ENCODE data around the gene ZNF775.

The ZNF775 gene

GRCh38 chr7:150401424-150401790 lies 22.3 kb downstream of the ZNF775 start:
- Histone ChIP-seq H3K27me3 (peaks cover 16% of the 10 kb centered on the region), H3K4me1 (ENCODE audit: control insufficient read depth in 1 of 2, insufficient read depth in 1 of 2, low read depth in 1 of 2, low read length in 1 of 2) (peaks cover 10 to 14% of the 10 kb centered on the region in 2 experiments), H3K4me3 (ENCODE audit: low read depth in 1 of 2, low read length in 1 of 2) (no peak overlapping the region), H3K36me3 (peaks cover 29% of the 10 kb centered on the region), H3K27ac (no peak overlapping the region), H3K9me3 (no peaks in the 10 kb centered on the region)
- TF ChIP-seq CTCF (IDR thresholded peaks at IDR 0.05): no peak

- peaks cover 10 to 14% of the 10 kb centered on the region in 2 experiments for H3K4me1 ChIP-seq (ENCODE audit: control insufficient read depth in 1 of 2, insufficient read depth in 1 of 2, low read depth in 1 of 2, low read length in 1 of 2)
- no peak overlapping the region for H3K4me3 ChIP-seq (ENCODE audit: low read depth in 1 of 2, low read length in 1 of 2)
- H3K9me3 ChIP-seq: no peaks in the 10 kb centered on the region
- H3K27me3 ChIP-seq: peaks cover 16% of the 10 kb centered on the region
- peaks cover 23% of the 10 kb centered on the region for H3K36me3 ChIP-seq
- H3K27ac ChIP-seq: no peak overlapping the region
- no peak for TF ChIP-seq CTCF (IDR thresholded peaks at IDR 0.05)
Measured at GRCh38 chr7:150401861-150402631, 22.9 kb downstream of the ZNF775 start.

- Histone ChIP-seq H3K4me3 (ENCODE audit: low read depth in 1 of 2, low read length in 1 of 2) (no peak overlapping the region), H3K4me1 (ENCODE audit: control insufficient read depth in 1 of 2, insufficient read depth in 1 of 2, low read depth in 1 of 2, low read length in 1 of 2) (peaks cover 10 to 14% of the 10 kb centered on the region in 2 experiments), H3K27me3 (peaks cover 16% of the 10 kb centered on the region), H3K27ac (no peak overlapping the region), H3K36me3 (peaks cover 18% of the 10 kb centered on the region), H3K9me3 (no peaks in the 10 kb centered on the region)
- TF ChIP-seq CTCF (IDR thresholded peaks at IDR 0.05): no peak
Measured at GRCh38 chr7:150402671-150403321, 23.7 kb downstream of the ZNF775 start.

- Histone ChIP-seq H3K36me3 (peaks cover 10% of the 10 kb centered on the region), H3K4me3 (ENCODE audit: low read depth in 1 of 2, low read length in 1 of 2) (no peak overlapping the region), H3K4me1 (ENCODE audit: control insufficient read depth in 1 of 2, insufficient read depth in 1 of 2, low read depth in 1 of 2, low read length in 1 of 2) (peaks cover 10 to 14% of the 10 kb centered on the region in 2 experiments), H3K9me3 (no peaks in the 10 kb centered on the region), H3K27ac (no peak overlapping the region), H3K27me3 (peaks cover 16% of the 10 kb centered on the region)
- no peak for TF ChIP-seq CTCF (IDR thresholded peaks at IDR 0.05)
Measured at GRCh38 chr7:150403376-150404171, 24.4 kb downstream of the ZNF775 start.

- no peaks in the 10 kb centered on the region for H3K9me3 ChIP-seq
- H3K27me3 ChIP-seq: peaks cover 16% of the 10 kb centered on the region
- H3K4me3 ChIP-seq (ENCODE audit: low read depth in 1 of 2, low read length in 1 of 2): peak overlapping the region; percentile 70 to 83
- peaks cover 4% of the 10 kb centered on the region for H3K36me3 ChIP-seq
- no peak for TF ChIP-seq CTCF (IDR thresholded peaks at IDR 0.05)
- H3K4me1 ChIP-seq (ENCODE audit: control insufficient read depth in 1 of 2, insufficient read depth in 1 of 2, low read depth in 1 of 2, low read length in 1 of 2): peaks cover 10 to 14% of the 10 kb centered on the region in 2 experiments
- H3K27ac ChIP-seq: no peak overlapping the region
Measured at GRCh38 chr7:150404172-150404804, 25.2 kb downstream of the ZNF775 start.

Measured in neutrophil (primary cell).